ENCODE data around the gene MAP3K14. TPM values are rescaled to one million over a fixed set of nuclear protein-coding genes. Genes with fewer than 3 reads are reported as not detected.

MAP3K14 gene
- total and polyA plus RNA-seq, 11 donors = 9.0 to 21.9 (median 11.4) TPM

DNA sequence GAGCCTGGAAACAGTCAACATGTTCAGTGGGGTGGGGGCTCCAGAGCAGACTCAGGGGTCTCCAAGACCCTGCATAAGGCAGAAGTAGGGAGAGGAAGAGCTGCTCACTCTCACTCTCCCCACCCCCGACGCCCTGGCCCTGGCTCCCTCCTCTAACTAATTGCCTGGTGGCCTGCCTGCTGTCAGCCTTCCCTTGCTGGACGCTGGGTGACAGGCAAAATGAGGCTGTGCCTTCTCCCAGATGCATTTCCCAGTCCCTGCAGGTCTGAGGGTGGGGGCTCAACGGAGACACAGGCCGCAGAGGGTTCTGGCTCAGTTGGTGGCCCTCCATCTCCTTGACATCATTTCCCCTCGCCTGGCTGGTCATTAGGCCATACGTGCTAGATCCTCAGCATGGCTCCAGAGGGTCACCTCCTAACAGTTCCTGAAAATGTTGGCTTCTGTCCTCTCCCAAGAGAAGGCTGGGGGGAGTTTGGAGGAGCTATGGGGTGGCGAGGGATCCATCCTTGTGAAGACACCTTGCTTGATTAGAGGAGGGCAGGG, 93.8 kb downstream of the MAP3K14 start:
- H3K27ac ChIP-seq = peak overlapping the region in 9 of 12 donors; percentile 9 to 98 (median 59)
- WGBS, 4 donors = 61 to 68% (median 65%) methylated on average over 8 of the region's 8 CpGs
- peaks cover 0 to 72% (median 40%) of the 10 kb centered on the region in 12 donors for H3K4me1 ChIP-seq
- DNase-seq (peak in 2 of 5 donors; percentile 27 to 43), ATAC-seq (no peak)
- no peaks in the 10 kb centered on the region for H3K27me3 ChIP-seq
- peak overlapping the region in 11 of 12 donors; percentile 50 to 88 (median 72) for H3K4me3 ChIP-seq
- intact Hi-C loops (cut with DNase I) = loop anchor here in 3 of 10 donors (1.0 to 5.0 kb wide), 5 partner anchors 12 to 94 kb away; partner anchors contain the start of genes SPATA32 (in 2 of the 3) and MAP3K14 (in 1 of the 3)
- no peaks in the 10 kb centered on the region for H3K9me3 ChIP-seq
- peaks cover 0 to 5% (median 0%) of the 10 kb centered on the region in 9 donors for H3K36me3 ChIP-seq
- TF ChIP-seq POLR2A (IDR thresholded peaks at IDR 0.05) (no peak), CTCF (IDR thresholded peaks at IDR 0.05) (no peak)

DNA sequence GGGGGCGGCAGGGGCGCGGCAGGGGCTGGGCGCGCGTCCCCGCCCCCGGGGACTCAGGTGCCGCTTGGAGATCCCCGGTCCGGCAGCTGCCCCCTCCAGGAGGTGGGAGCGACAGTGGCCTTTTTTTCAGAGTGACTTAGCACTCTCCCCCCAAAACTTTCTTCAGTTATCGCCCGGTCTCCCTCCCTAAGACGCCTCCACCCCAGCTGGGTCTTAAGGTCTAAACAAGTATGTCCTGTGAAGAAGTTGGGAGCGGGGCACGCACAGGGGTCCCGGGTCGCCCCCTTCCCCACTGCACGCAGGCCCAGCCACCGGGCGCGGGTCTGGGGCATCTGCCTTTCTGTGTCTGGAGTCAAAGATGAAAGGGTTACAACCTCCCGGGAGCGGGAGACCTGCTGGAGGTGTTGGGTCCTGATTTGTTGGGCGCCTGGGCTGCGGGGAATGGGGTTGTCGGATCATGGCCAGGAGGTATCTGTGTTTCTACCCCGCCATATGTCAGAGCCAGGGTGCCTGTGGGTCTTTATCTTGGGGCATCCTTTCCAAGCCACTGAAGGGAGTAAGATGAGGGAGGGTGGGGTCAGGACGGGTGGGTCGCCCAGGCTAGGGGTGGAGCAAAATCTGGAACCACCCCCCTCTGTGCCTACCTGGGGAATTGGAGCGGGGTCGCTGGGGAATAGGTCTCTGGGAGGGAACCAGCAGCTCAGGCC, 94.4 kb downstream of the MAP3K14 start:
- peak in 2 of 5 donors; percentile 27 to 33 for DNase-seq
- peak overlapping the region; percentile 50 to 88 (median 71) for H3K4me3 ChIP-seq
- 24 to 32% (median 28%) methylated on average over 18 to 33 of the region's 33 CpGs for WGBS, 4 donors
- H3K9me3 ChIP-seq = no peaks in the 10 kb centered on the region
- no peaks in the 10 kb centered on the region for H3K27me3 ChIP-seq
- intact Hi-C loops (cut with DNase I) = loop anchor here in 3 of 10 donors (5.0 kb wide), 4 partner anchors 40 to 95 kb away; partner anchors contain the start of genes SPATA32 (in 2 of the 3) and MAP3K14 (in 1 of the 3)
- no peak for ATAC-seq
- H3K27ac ChIP-seq = peak overlapping the region in 11 of 12 donors; percentile 9 to 98 (median 59)
- peaks cover 0 to 5% (median 0%) of the 10 kb centered on the region in 9 donors for H3K36me3 ChIP-seq
- TF ChIP-seq POLR2A (IDR thresholded peaks at IDR 0.05) (no peak), CTCF (IDR thresholded peaks at IDR 0.05) (no peak)
- H3K4me1 ChIP-seq = peaks cover 0 to 66% (median 33%) of the 10 kb centered on the region in 12 donors

DNA sequence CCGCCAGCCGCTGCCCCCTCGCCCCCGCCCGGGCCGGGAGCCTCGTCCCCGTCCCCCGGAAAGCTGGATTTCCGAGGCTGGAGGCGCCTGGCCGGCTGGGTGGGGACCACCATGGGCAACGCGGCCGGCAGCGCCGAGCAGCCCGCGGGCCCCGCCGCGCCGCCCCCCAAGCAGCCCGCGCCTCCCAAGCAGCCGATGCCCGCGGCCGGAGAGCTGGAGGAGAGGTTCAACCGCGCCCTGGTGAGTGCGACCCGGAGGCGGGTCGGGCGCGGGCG, 94.9 kb downstream of the MAP3K14 start:
- peak overlapping the region; percentile 50 to 88 (median 71) for H3K4me3 ChIP-seq
- DNase-seq (no peak), ATAC-seq (no peak)
- TF ChIP-seq CTCF (IDR thresholded peaks at IDR 0.05) = no peak
- TF ChIP-seq POLR2A (IDR thresholded peaks at IDR 0.05) = no peak
- no peaks in the 10 kb centered on the region for H3K27me3 ChIP-seq
- H3K27ac ChIP-seq = peak overlapping the region in 10 of 12 donors; percentile 43 to 98 (median 60)
- peaks cover 0 to 5% (median 0%) of the 10 kb centered on the region in 9 donors for H3K36me3 ChIP-seq
- H3K4me1 ChIP-seq = peaks cover 0 to 61% (median 29%) of the 10 kb centered on the region in 12 donors
- H3K9me3 ChIP-seq = no peaks in the 10 kb centered on the region
- intact Hi-C loops (cut with DNase I) = loop anchor here in 3 of 10 donors (5.0 kb wide), 4 partner anchors 40 to 95 kb away; partner anchors contain the start of genes SPATA32 (in 2 of the 3) and MAP3K14 (in 1 of the 3)
- 0 to 3% (median 1%) methylated on average over 1 to 38 of the region's 38 CpGs for WGBS, 4 donors
